Liver (tissue), 3 donors: Measurements from ENCODE around the gene ZMYND11.

Source experiments
- ATF3 ChIP-seq: IDR thresholded peaks from 2 replicates; pipeline ENCODE4 v1.6.1; 2016; ENCODE audit warnings: antibody characterized with exemption
- EGR1 ChIP-seq, 2 donors: IDR thresholded peaks; 2 replicates each; pipeline ENCODE4 v1.6.1; 2016 to 2018; ENCODE audit warnings: antibody characterized with exemption in 2 of 2, low read depth in 2 of 2
- JUND ChIP-seq, 2 donors: IDR thresholded peaks; 2 replicates each; pipeline ENCODE4 v1.6.1; 2016; ENCODE audit warnings: antibody characterized with exemption in 2 of 2
- MAX ChIP-seq: IDR thresholded peaks from 2 replicates; pipeline ENCODE4 v1.6.1; 2016; ENCODE audit warnings: antibody characterized with exemption
- RAD21 ChIP-seq, 2 donors: IDR thresholded peaks; 2 replicates each; pipeline ENCODE4 v1.6.1; 2016; ENCODE audit warnings: antibody characterized with exemption in 2 of 2, mild to moderate bottlenecking in 2 of 2
- SP1 ChIP-seq: IDR thresholded peaks from 2 replicates; pipeline ENCODE4 v1.6.1; 2018; ENCODE audit warnings: antibody characterized with exemption, mild to moderate bottlenecking
- TAF1 ChIP-seq: conservative IDR thresholded peaks from 2 replicates; pipeline ENCODE4 v1.6.1; 2016; ENCODE audit warnings: antibody characterized with exemption, mild to moderate bottlenecking
- ZBTB33 ChIP-seq: IDR thresholded peaks from 2 replicates; pipeline ENCODE4 v1.6.1; 2016; ENCODE audit warnings: antibody characterized with exemption
- TF ChIP-seq, protein P1 (sequence below): fragments of 150-350 bp; IDR thresholded peaks from 2 replicates; pipeline ENCODE4 v1.5.1; 2017; ENCODE audit warnings: improper control_type of control experiment, low read depth, low read length; ENCODE audit not compliant: missing input control
- donor health status: healthy.
- donor health status: healthy.

DNA sequence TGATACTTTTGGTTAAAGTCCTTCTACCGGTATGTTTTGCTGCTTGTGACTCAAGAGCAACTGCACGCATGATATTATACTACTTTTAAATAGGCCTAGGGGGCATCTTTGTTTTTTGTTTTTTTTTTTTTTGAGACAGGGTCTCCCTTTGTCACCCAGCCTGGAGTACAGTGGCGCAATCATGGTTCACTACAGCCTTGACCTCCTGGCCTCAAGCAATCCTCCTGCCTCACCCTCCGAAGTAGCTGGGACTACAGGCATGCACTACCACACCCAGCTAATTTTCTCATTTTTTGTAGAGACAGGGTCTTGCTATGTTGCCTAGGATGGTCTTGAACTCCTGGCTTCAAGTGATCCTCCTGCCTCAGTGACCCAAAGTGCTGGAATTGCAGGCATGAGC is 80.2 kb downstream of the ZMYND11 start:
- TF ChIP-seq TAF1 (no peak), JUND (IDR thresholded peaks at IDR 0.05) (no peak), MAX (no peak), ATF3 (no peak), SP1 (no peak), ZBTB33 (no peak), RAD21 (IDR thresholded peaks at IDR 0.05) (no peak), EGR1 (IDR thresholded peaks at IDR 0.05; ENCODE audit: low read depth in 2 of 2) (no peak)
- TF ChIP-seq, protein P1, sequence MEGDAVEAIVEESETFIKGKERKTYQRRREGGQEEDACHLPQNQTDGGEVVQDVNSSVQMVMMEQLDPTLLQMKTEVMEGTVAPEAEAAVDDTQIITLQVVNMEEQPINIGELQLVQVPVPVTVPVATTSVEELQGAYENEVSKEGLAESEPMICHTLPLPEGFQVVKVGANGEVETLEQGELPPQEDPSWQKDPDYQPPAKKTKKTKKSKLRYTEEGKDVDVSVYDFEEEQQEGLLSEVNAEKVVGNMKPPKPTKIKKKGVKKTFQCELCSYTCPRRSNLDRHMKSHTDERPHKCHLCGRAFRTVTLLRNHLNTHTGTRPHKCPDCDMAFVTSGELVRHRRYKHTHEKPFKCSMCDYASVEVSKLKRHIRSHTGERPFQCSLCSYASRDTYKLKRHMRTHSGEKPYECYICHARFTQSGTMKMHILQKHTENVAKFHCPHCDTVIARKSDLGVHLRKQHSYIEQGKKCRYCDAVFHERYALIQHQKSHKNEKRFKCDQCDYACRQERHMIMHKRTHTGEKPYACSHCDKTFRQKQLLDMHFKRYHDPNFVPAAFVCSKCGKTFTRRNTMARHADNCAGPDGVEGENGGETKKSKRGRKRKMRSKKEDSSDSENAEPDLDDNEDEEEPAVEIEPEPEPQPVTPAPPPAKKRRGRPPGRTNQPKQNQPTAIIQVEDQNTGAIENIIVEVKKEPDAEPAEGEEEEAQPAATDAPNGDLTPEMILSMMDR: no peak
